K562 (cell line): ENCODE results near the gene PPM1F. TPM values are rescaled to one million over a fixed set of nuclear protein-coding genes. Genes with fewer than 3 reads are reported as not detected.
A peak's percentile ranks its signal among the peaks of the same experiment; 100 is the strongest.

Experiments used
- CBX1 ChIP-seq: sonication (generic); IDR thresholded peaks from 2 replicates; pipeline ENCODE4 v1.6.1; 2016; ENCODE audit warnings: antibody characterized with exemption, low read depth, mild to moderate bottlenecking
- CREB1 ChIP-seq, 2 experiments: sonication (generic) in 1 of 2; formaldehyde crosslinking in 1 of 2; IDR thresholded peaks; 2 replicates each; pipeline versions ENCODE4 v1.6.1 to v1.8.0; 2012 to 2022; ENCODE audit warnings: inconsistent platforms in 1 of 2, mild to moderate bottlenecking in 1 of 2, missing genetic modification reagents in 1 of 2, moderate library complexity in 1 of 2
- HDAC6 ChIP-seq: IDR thresholded peaks from 2 replicates; pipeline ENCODE4 v1.6.1; 2012; ENCODE audit warnings: low read depth, mild to moderate bottlenecking, control low read depth, inconsistent platforms, low read length, moderate library complexity
- PRDM10 ChIP-seq: fragments of 450-650 bp; IDR thresholded peaks from 2 replicates; pipeline ENCODE4 v1.6.1; 2018; ENCODE audit not compliant: partially characterized antibody
- SETDB1 ChIP-seq: IDR thresholded peaks from one replicate; pipeline ENCODE4 v1.6.1; 2012; ENCODE audit warnings: low read length, control low read depth, inconsistent platforms
- SMAD1 ChIP-seq: fragments of 150-350 bp; IDR thresholded peaks from 2 replicates; pipeline ENCODE4 v1.6.1; 2014; ENCODE audit warnings: low read length, low read depth; ENCODE audit not compliant: partially characterized antibody
- ZBTB1 ChIP-seq: sonication (generic); formaldehyde crosslinking; IDR thresholded peaks from 2 replicates; pipeline ENCODE4 v1.8.1; 2023; ENCODE audit warnings: missing genetic modification reagents, low read depth, mild to moderate bottlenecking, borderline replicate concordance
- ZNF143 ChIP-seq: sonication (generic); formaldehyde crosslinking; IDR thresholded peaks from 2 replicates; pipeline ENCODE4 v1.9.0; 2022; ENCODE audit warnings: mild to moderate bottlenecking, missing genetic modification reagents
- ZNF280A ChIP-seq: fragments of 450-650 bp; IDR thresholded peaks from 2 replicates; pipeline ENCODE4 v1.6.1; 2018; ENCODE audit warnings: mild to moderate bottlenecking, low read depth; ENCODE audit not compliant: partially characterized antibody
- polyA plus RNA-seq, 8 experiments: library from polyadenylated mRNA; depleted of rRNA in 4 of 8; stranded (reverse) in 5 of 8; unstranded in 3 of 8; fragments of >200 nt; fragmentation: Nextera tagmentation in 2 of 8; fragmentation: Illumina TruSeq in 1 of 8; extraction: Ambion mirVana in 2 of 8; extraction: Trizol in 1 of 8; gene quantifications; 2 replicates each; pipeline versions ENCODE4 v1.2.1 to v1.2.3, GENCODE V29; 2011 to 2014; ENCODE audit warnings: inconsistent platforms in 1 of 8, missing spikeins in 1 of 8
- total RNA-seq, 7 experiments: library from RNA; depleted of rRNA in 6 of 7; stranded (reverse); fragments of >200 nt in 6 of 7; fragmentation: Illumina TruSeq in 2 of 7; extraction: Trizol in 2 of 7; gene quantifications; 2 replicates each; pipeline versions ENCODE4 v1.2.1 to v1.2.3, GENCODE V29; 2011 to 2021; ENCODE audit warnings: low replicate concordance in 1 of 7
- TF ChIP-seq, protein P1 (sequence below): IDR thresholded peaks from 2 replicates; pipeline ENCODE4 v1.6.1; 2014; ENCODE audit warnings: antibody characterized with exemption
- TF ChIP-seq, protein P2 (sequence below): fragments of 250-450 bp; sonication (Bioruptor Pico); IDR thresholded peaks from 2 replicates; pipeline ENCODE4 v1.5.1; 2021; ENCODE audit warnings: mild to moderate bottlenecking
- TF ChIP-seq, protein P3 (sequence below): fragments of 250-450 bp; sonication (Bioruptor Pico); IDR thresholded peaks from 2 replicates; pipeline ENCODE4 v1.8.0; 2021; ENCODE audit warnings: borderline replicate concordance, mild to moderate bottlenecking, moderate library complexity; ENCODE audit not compliant: poor library complexity, severe bottlenecking
- TF ChIP-seq, protein P4 (sequence below), 3 experiments: IDR thresholded peaks in 2 of 3; conservative IDR thresholded peaks in 1 of 3; 2 replicates each; pipeline ENCODE4 v1.5.1; 2011 to 2012; ENCODE audit warnings: low read length in 3 of 3, mild to moderate bottlenecking in 3 of 3, control low read depth in 2 of 3, improper control_type of control experiment in 1 of 3, inconsistent platforms in 1 of 3, low read depth in 1 of 3, mixed read lengths in 1 of 3, moderate library complexity in 1 of 3; ENCODE audit not compliant: insufficient read depth in 2 of 3

The PPM1F gene
- total and polyA plus RNA-seq, 9 of the 15 experiments (the other 6 are each of a cell fraction or from before 2014, with no cell fraction given), result 2.1 to 159 (median 64.0) TPM

GRCh38 chr22:21959274-21960074 is 6.8 kb upstream of the PPM1F start (continued):
- TF ChIP-seq, protein P1, sequence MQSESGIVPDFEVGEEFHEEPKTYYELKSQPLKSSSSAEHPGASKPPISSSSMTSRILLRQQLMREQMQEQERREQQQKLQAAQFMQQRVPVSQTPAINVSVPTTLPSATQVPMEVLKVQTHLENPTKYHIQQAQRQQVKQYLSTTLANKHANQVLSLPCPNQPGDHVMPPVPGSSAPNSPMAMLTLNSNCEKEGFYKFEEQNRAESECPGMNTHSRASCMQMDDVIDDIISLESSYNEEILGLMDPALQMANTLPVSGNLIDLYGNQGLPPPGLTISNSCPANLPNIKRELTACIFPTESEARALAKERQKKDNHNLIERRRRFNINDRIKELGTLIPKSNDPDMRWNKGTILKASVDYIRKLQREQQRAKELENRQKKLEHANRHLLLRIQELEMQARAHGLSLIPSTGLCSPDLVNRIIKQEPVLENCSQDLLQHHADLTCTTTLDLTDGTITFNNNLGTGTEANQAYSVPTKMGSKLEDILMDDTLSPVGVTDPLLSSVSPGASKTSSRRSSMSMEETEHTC, result no peak
- TF ChIP-seq, protein P2, sequence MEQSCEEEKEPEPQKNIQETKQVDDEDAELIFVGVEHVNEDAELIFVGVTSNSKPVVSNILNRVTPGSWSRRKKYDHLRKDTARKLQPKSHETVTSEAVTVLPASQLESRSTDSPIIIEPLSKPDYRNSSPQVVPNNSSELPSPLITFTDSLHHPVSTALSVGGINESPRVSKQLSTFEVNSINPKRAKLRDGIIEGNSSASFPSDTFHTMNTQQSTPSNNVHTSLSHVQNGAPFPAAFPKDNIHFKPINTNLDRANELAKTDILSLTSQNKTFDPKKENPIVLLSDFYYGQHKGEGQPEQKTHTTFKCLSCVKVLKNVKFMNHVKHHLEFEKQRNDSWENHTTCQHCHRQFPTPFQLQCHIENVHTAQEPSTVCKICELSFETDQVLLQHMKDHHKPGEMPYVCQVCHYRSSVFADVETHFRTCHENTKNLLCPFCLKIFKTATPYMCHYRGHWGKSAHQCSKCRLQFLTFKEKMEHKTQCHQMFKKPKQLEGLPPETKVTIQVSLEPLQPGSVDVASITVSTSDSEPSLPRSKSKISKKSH (CRISPR knock-in tag), result no peak
- TF ChIP-seq HDAC6 (0 out of 2 replicates have a peak, but pooled peaks have one; percentile 20), ZNF143 (CRISPR knock-in tag) (peak; percentile 57), ZBTB1 (no peak), ZNF280A (no peak), CREB1 (IDR thresholded peaks at IDR 0.05) (peak; percentile 31; the same call in 1 of the 2 replicates), CREB1 (CRISPR knock-in tag; IDR thresholded peaks at IDR 0.05) (no peak), CBX1 (peak; percentile 77; the same call in 1 of the 2 replicates), PRDM10 (no peak), SETDB1 (peak; percentile 65), SMAD1 (no peak)
- TF ChIP-seq, protein P3, sequence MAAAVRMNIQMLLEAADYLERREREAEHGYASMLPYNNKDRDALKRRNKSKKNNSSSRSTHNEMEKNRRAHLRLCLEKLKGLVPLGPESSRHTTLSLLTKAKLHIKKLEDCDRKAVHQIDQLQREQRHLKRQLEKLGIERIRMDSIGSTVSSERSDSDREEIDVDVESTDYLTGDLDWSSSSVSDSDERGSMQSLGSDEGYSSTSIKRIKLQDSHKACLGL (CRISPR knock-in tag), result no peak
- TF ChIP-seq, protein P4, sequence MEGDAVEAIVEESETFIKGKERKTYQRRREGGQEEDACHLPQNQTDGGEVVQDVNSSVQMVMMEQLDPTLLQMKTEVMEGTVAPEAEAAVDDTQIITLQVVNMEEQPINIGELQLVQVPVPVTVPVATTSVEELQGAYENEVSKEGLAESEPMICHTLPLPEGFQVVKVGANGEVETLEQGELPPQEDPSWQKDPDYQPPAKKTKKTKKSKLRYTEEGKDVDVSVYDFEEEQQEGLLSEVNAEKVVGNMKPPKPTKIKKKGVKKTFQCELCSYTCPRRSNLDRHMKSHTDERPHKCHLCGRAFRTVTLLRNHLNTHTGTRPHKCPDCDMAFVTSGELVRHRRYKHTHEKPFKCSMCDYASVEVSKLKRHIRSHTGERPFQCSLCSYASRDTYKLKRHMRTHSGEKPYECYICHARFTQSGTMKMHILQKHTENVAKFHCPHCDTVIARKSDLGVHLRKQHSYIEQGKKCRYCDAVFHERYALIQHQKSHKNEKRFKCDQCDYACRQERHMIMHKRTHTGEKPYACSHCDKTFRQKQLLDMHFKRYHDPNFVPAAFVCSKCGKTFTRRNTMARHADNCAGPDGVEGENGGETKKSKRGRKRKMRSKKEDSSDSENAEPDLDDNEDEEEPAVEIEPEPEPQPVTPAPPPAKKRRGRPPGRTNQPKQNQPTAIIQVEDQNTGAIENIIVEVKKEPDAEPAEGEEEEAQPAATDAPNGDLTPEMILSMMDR (IDR thresholded peaks at IDR 0.05 in 2 of 3, conservative IDR thresholded peaks at IDR 0.05 in 1 of 3; ENCODE audit: insufficient read depth in 2 of 3, low read depth in 1 of 3, low read length in 3 of 3), result peak in 1 of 3 experiments; percentile 5; a peak in 1 of 6 replicates
